ENCODE data around the gene TADA2A.

DNA sequence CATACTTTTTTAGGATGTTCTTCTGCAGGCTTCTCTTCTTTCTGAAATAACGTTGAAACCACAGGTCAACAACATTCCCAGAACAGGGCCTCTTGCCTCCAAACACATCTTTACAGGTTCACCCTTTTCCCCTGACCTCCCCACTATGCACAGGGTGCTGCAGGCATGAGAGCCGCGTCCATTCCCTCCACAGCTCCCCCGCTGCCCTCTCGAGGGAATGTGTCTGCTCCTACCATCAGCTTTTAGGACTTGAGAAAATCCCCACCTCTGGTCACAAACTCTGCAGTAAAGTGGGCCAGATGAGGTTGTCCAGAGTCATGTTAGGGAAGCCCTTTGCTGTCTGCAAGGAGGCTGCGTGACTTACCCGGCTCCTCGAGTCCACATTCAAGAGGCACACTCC, 113.5 kb downstream of the TADA2A start:
- TF ChIP-seq, protein P1, sequence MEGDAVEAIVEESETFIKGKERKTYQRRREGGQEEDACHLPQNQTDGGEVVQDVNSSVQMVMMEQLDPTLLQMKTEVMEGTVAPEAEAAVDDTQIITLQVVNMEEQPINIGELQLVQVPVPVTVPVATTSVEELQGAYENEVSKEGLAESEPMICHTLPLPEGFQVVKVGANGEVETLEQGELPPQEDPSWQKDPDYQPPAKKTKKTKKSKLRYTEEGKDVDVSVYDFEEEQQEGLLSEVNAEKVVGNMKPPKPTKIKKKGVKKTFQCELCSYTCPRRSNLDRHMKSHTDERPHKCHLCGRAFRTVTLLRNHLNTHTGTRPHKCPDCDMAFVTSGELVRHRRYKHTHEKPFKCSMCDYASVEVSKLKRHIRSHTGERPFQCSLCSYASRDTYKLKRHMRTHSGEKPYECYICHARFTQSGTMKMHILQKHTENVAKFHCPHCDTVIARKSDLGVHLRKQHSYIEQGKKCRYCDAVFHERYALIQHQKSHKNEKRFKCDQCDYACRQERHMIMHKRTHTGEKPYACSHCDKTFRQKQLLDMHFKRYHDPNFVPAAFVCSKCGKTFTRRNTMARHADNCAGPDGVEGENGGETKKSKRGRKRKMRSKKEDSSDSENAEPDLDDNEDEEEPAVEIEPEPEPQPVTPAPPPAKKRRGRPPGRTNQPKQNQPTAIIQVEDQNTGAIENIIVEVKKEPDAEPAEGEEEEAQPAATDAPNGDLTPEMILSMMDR (conservative IDR thresholded peaks at IDR 0.05): no peak
- TF ChIP-seq EZH2 (IDR thresholded peaks at IDR 0.05; ENCODE audit: low read depth): no peak

Data from PC-9 (cell line).